Measurements from ENCODE around the gene KCTD10.
"Not testable (repeated sequence)": the region's sequence is repeated elsewhere in the genome, so short reads cannot be mapped to it uniquely, and the experiment has no call there.

The KCTD10 gene

GRCh38 chr12:109458771-109459208 lies 18.3 kb downstream of the KCTD10 start:
- no peak overlapping the region for H3K4me3 ChIP-seq (ENCODE audit: low read length)
- DNase-seq (ENCODE audit: low read depth, low spot score): no peak

- DNase-seq (ENCODE audit: low read depth, low spot score): no peak
- no peak overlapping the region for H3K4me3 ChIP-seq (ENCODE audit: low read length)
These were observed 19.0 kb downstream of the KCTD10 start for GRCh38 chr12:109458086-109458485.

DNA sequence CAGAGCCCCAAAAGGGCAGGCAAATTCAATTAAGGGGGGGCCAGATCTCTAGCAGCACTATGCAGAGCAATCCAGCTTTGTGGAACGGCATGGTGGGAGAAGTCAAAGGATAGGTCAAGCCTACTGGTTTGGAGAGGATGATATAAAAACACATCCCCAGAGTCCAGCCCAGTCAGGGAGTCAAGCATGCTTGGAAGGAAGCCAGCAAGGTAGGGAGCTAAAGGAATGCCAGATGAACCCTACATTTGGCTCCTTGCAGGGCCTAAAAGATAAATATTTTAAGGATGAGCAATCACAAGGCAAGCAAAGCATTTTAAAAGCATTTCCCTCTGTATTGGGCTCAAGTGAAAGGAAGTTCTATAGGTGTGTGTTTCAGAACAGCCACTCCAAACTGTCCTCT lies 21.4 kb downstream of the KCTD10 start:
- H3K4me3 ChIP-seq (ENCODE audit: low read length): no peak overlapping the region
- DNase-seq (ENCODE audit: low read depth, low spot score): no peak

GRCh38 chr12:109452489-109452888 lies 24.6 kb downstream of the KCTD10 start:
- no peak overlapping the region for H3K4me3 ChIP-seq (ENCODE audit: low read length)
- DNase-seq (ENCODE audit: low read depth, low spot score): no peak

DNA sequence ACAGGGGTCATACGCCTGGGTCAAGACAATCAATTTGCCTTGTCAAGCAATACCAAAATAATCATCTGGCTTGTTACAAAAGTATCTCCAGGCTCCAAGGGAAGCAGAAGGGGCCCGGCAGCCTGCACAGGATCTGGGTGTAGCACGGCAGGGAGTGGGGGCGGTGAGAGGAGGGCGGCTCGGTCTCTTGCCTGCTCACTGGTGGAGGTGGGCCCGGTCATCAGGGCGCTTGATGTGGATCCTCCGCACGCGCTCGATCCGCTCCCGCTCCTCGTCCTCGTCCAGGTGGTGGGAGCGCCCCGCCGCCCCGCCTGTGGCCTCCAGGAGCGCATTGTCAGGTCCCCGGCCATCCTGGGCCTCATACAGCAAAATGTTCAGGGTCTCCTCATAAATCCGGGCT lies 25.7 kb downstream of the KCTD10 start:
- H3K4me3 ChIP-seq (ENCODE audit: low read length): no peak overlapping the region
- no peak for DNase-seq (ENCODE audit: low read depth, low spot score)

DNA sequence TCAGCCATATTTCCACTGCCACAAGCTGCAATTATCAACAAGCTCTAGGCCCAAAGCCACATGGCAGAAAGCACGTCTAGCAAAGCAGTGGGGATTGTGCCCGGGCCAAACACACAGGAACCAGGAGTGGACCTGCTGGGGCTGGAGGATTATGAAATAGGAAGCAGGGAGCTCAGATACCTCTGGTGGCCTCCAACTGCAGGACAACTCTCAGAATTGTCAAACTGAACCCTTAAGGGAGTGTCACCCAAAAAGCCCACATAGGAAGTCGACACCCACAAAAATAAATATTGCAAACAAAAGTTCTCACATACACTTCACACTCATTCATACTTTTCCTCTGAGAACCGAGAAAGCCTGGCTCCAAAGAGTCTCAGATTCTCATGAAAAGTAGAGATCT lies 26.1 kb downstream of the KCTD10 start:
- no peak for DNase-seq (ENCODE audit: low read depth, low spot score)
- H3K4me3 ChIP-seq (ENCODE audit: low read length): no peak overlapping the region

GRCh38 chr12:109449845-109450532 lies 27.1 kb downstream of the KCTD10 start:
- no peak for DNase-seq (ENCODE audit: low read depth, low spot score)
- H3K4me3 ChIP-seq (ENCODE audit: low read length): no peak overlapping the region

GRCh38 chr12:109448707-109449390 lies 28.3 kb downstream of the KCTD10 start:
- DNase-seq (ENCODE audit: low read depth, low spot score): no peak
- H3K4me3 ChIP-seq (ENCODE audit: low read length): no peak overlapping the region

DNA sequence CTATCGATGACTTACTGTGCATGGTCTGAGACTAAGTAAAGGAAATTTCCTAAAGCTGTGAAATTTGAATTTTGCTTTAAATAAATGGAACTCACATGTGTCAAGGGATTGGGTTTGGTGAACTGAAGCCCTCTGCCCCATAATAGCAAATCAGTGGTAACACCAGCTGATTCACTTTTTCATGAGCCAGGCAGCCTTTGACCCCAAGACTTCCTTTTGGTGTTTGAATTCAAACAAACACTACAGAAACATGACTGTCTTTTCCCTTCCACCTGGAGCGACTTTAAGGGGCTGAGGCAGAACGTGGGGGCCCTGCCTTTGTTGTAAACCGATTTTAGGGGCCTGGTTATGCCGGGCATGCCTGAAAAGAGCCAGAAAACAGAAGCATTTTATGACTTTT lies 28.8 kb downstream of the KCTD10 start:
- no peak for DNase-seq (ENCODE audit: low read depth, low spot score)
- H3K4me3 ChIP-seq (ENCODE audit: low read length): no peak overlapping the region

DNA sequence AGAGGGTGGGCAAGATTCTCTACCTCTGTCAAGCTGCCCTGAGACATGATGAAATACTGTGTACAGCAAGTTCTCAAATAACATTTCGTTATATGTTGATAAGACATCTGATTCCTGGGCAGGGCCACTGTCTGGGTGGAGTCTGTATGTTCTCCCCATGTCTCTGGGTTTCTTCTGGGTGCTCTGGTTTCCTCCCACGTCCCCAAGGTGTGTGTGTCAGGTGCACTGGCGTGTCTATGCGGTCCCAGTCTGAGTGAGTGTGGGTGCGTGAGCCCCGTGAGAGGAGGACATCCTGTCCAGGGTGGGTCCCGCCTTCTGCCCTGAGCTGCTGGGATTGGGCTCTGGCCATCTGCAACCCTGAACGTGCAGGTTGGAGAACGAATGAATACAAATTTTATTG lies 29.6 kb downstream of the KCTD10 start:
- DNase-seq (ENCODE audit: low read depth, low spot score): no peak
- no peak overlapping the region for H3K4me3 ChIP-seq (ENCODE audit: low read length)

- DNase-seq (ENCODE audit: low read depth, low spot score): no peak
- H3K4me3 ChIP-seq (ENCODE audit: low read length): no peak overlapping the region
These were observed 30.2 kb downstream of the KCTD10 start for GRCh38 chr12:109446869-109447268.

- no peak overlapping the region for H3K4me3 ChIP-seq (ENCODE audit: low read length)
- DNase-seq (ENCODE audit: low read depth, low spot score): no peak
These were observed 31.9 kb downstream of the KCTD10 start for GRCh38 chr12:109445191-109445609.

DNA sequence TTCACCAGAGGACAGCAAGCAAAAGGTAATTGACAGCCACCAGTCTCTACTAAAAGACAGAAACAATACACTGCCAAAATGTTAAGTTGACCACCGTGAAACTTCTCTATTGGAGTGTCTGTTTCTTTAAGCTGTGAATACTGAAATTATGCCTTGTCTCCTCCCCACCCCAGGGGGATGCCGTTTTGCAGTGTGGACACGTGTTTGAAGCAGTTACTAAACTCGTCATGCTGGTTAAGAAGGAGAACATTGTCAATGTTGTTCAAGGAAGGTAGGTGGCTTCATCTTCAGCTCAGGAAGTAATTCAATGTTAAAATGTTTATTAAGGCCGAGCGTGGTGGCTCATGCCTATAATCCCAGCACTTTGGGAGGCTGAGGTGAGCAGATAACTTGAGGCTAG lies 32.8 kb downstream of the KCTD10 start:
- H3K4me3 ChIP-seq (ENCODE audit: low read length): no peak overlapping the region
- no peak for DNase-seq (ENCODE audit: low read depth, low spot score)

GRCh38 chr12:109443794-109444193 lies 33.3 kb downstream of the KCTD10 start:
- DNase-seq (ENCODE audit: low read depth, low spot score): no peak
- H3K4me3 ChIP-seq (ENCODE audit: low read length): no peak overlapping the region

GRCh38 chr12:109440851-109441490 lies 36.1 kb downstream of the KCTD10 start:
- no peak for DNase-seq (ENCODE audit: low read depth, low spot score)

DNA sequence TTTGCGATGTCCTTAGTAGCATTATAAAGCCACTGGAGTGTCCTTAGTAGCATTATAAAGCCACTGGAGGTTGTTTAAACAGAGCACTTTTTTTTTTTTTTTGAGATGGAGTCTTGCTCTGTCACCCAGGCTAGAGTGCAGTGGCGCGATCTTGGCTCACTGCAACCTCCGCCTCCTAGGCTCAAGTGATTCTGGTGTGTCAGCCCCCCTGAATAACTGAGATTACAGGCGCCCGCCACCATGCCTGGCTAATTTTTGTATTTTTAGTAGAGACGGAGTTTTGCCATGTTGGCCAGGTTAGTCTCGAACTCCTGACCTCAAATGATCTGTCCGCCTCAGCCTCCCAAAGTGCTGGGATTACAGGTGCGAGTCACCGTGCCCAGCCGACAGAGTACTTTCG lies 37.1 kb downstream of the KCTD10 start:
- H3K4me3 ChIP-seq (ENCODE audit: low read length); DNase-seq (ENCODE audit: low read depth, low spot score): not testable (repeated sequence)

More at GRCh38 chr12:109440851-109441490, 36.1 kb downstream of the KCTD10 start:
- H3K4me3 ChIP-seq (ENCODE audit: low read length): no peak overlapping the region

GRCh38 chr12:109439181-109439580 lies 37.9 kb downstream of the KCTD10 start:
- no peak for DNase-seq (ENCODE audit: low read depth, low spot score)

DNA sequence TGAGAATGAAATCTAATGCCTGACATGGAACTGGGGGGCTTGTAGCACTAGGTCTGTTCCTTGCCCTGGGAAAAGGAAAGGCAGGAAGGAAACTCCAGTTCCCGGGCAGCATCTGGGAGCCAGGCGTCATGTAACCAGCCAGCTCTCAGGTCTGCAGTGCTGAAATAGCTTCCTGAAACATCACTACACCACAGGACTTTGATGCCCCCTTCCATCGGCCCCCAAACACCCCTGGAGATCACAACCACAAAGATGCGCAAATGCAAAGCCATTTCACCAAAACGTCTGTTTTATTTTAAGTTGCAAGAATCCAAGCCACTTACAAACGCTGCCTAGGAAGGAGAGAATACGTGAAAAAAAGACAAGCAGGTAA lies 40.9 kb downstream of the KCTD10 start:
- DNase-seq (ENCODE audit: low read depth, low spot score): no peak
- no peak overlapping the region for H3K4me3 ChIP-seq (ENCODE audit: low read length)

More at GRCh38 chr12:109439181-109439580, 37.9 kb downstream of the KCTD10 start:
- no peak overlapping the region for H3K4me3 ChIP-seq (ENCODE audit: low read length)

DNA sequence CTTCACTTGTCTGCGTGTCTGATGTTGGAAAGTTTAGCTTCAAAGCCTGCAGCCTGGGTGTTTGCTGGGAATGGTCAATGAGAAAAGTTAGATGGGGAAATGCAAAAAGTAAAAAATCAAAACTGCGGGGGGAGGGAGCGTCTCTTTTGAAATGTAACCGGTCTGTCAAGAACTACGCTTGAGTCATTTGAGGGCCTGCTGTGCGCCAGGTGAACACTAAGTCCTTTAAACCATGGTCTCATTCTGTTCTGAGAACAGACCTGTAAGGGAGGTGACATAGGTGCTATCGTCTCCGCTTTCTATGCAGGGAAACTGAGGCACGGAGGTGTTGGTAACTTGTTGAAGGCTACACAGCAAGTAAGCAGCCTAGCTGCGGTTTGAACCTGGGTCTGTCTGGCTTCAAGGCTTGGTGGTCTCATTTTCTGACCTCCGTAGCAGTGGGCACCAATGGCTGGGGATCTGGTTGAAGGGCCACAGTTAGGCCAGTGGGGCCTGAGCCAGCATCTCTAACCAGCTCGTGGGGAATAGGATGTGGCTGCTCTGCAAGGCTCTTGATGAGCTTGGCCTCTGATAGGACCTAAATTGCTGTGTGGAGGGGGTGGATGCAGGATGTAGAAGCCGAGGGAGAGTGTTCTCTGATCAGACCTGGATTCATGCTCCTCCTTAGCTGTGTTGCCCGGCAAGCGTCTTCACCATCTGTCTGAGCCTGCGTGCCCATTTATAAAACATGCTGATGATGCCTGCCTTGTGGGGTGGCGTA lies 41.5 kb downstream of the KCTD10 start:
- no peak overlapping the region for H3K4me3 ChIP-seq (ENCODE audit: low read length)
- no peak for DNase-seq (ENCODE audit: low read depth, low spot score)

GRCh38 chr12:109434582-109434981 lies 42.5 kb downstream of the KCTD10 start:
- no peak for DNase-seq (ENCODE audit: low read depth, low spot score)
- H3K4me3 ChIP-seq (ENCODE audit: low read length): no peak overlapping the region
